Effector memory CD8-positive, alpha-beta T cell (primary cell): ENCODE results near the gene BCAP31.
"Not testable (repeated sequence)": the region's sequence is repeated elsewhere in the genome, so short reads cannot be mapped to it uniquely, and the experiment has no call there.

Source experiments
- ATAC-seq: fragments of 150-1000 bp; cut with Tn5 transposase; replicated peaks from 2 replicates; pipeline ENCODE4 v1.10.0; 2021; ENCODE audit warnings: mild to moderate bottlenecking, moderate library complexity
- DNase-seq, 3 experiments: peaks; one replicate each; pipeline ENCODE4 v3.0.0; 2021
- H3K27ac Mint-ChIP-seq, 2 donors: one replicate each; pipeline ENCODE4 v1.8.0; 2022; ENCODE audit warnings: mild to moderate bottlenecking in 2 of 2, mixed read lengths in 2 of 2, moderate library complexity in 2 of 2
- H3K27me3 Mint-ChIP-seq, 2 donors: one replicate each; pipeline ENCODE4 v1.8.0; 2022; ENCODE audit warnings: mixed read lengths in 2 of 2
- H3K36me3 Mint-ChIP-seq: one replicate; pipeline ENCODE4 v1.8.0; 2022; ENCODE audit warnings: mild to moderate bottlenecking, moderate library complexity, mixed read lengths; ENCODE audit not compliant: insufficient read depth
- H3K4me1 Mint-ChIP-seq, 2 donors: one replicate each; pipeline ENCODE4 v1.8.0; 2022; ENCODE audit warnings: low read depth in 2 of 2, mixed read lengths in 2 of 2
- H3K4me3 Mint-ChIP-seq, 2 donors: one replicate each; pipeline ENCODE4 v1.8.0; 2022; ENCODE audit warnings: mild to moderate bottlenecking in 2 of 2, mixed read lengths in 2 of 2, moderate library complexity in 2 of 2
- H3K9me3 Mint-ChIP-seq, 2 donors: one replicate each; pipeline ENCODE4 v1.8.0; 2022; ENCODE audit warnings: mixed read lengths in 2 of 2

The BCAP31 gene

GRCh38 chrX:153725039-153725831 is 1.0 kb upstream of the BCAP31 start:
- peak in 1 of 3 experiments; percentile 18 for DNase-seq
- no peaks in the 10 kb centered on the region for H3K9me3 Mint-ChIP-seq
- H3K27ac Mint-ChIP-seq = peak overlapping the region in 1 of 2 donors; percentile 72
- peaks cover 21% of the 10 kb centered on the region for H3K36me3 Mint-ChIP-seq
- peaks cover 10 to 20% of the 10 kb centered on the region in 2 donors for H3K4me1 Mint-ChIP-seq
- no peaks in the 10 kb centered on the region for H3K27me3 Mint-ChIP-seq
- ATAC-seq = no peak
- peak overlapping the region; percentile 83 to 87 for H3K4me3 Mint-ChIP-seq

- peak overlapping the region; percentile 83 to 87 for H3K4me3 Mint-ChIP-seq
- H3K9me3 Mint-ChIP-seq = no peaks in the 10 kb centered on the region
- peak overlapping the region; percentile 72 to 85 for H3K27ac Mint-ChIP-seq
- ATAC-seq = peak; percentile 21
- no peaks in the 10 kb centered on the region for H3K27me3 Mint-ChIP-seq
- H3K36me3 Mint-ChIP-seq = peaks cover 33% of the 10 kb centered on the region
- peak in 2 of 3 experiments; percentile 34 to 39 for DNase-seq
- peaks cover 14 to 22% of the 10 kb centered on the region in 2 donors for H3K4me1 Mint-ChIP-seq
Observed at GRCh38 chrX:153723351-153724251, 586 bp downstream of the BCAP31 start.

GRCh38 chrX:153722704-153723350 is 1.4 kb downstream of the BCAP31 start:
- ATAC-seq (no peak), DNase-seq (no peak)
- Mint-ChIP-seq H3K9me3 (no peaks in the 10 kb centered on the region), H3K27ac (peak overlapping the region; percentile 67 to 85), H3K27me3 (no peaks in the 10 kb centered on the region), H3K4me1 (peaks cover 14 to 22% of the 10 kb centered on the region in 2 donors), H3K4me3 (peak overlapping the region; percentile 83 to 87), H3K36me3 (peaks cover 40% of the 10 kb centered on the region)

GRCh38 chrX:153719701-153720100 is 4.5 kb downstream of the BCAP31 start:
- H3K27ac Mint-ChIP-seq = no peak overlapping the region
- ATAC-seq (no peak), DNase-seq (no peak)
- no peaks in the 10 kb centered on the region for H3K9me3 Mint-ChIP-seq
- peaks cover 59% of the 10 kb centered on the region for H3K36me3 Mint-ChIP-seq
- no peak overlapping the region for H3K4me3 Mint-ChIP-seq
- no peaks in the 10 kb centered on the region for H3K27me3 Mint-ChIP-seq
- peaks cover 9 to 14% of the 10 kb centered on the region in 2 donors for H3K4me1 Mint-ChIP-seq

GRCh38 chrX:153719238-153719637 is 4.9 kb downstream of the BCAP31 start:
- ATAC-seq (no peak), DNase-seq (no peak)
- H3K27ac Mint-ChIP-seq = no peak overlapping the region
- H3K9me3 Mint-ChIP-seq = no peaks in the 10 kb centered on the region
- no peak overlapping the region for H3K4me3 Mint-ChIP-seq
- peaks cover 60% of the 10 kb centered on the region for H3K36me3 Mint-ChIP-seq
- peaks cover 9 to 14% of the 10 kb centered on the region in 2 donors for H3K4me1 Mint-ChIP-seq
- no peaks in the 10 kb centered on the region for H3K27me3 Mint-ChIP-seq

GRCh38 chrX:153717445-153717844 is 6.7 kb downstream of the BCAP31 start:
- Mint-ChIP-seq H3K4me1 (peaks cover 7 to 10% of the 10 kb centered on the region in 2 donors), H3K27me3 (no peaks in the 10 kb centered on the region), H3K27ac (no peak overlapping the region), H3K36me3 (peaks cover 65% of the 10 kb centered on the region), H3K9me3 (no peaks in the 10 kb centered on the region), H3K4me3 (no peak overlapping the region)
- no peak for ATAC-seq
- no peak for DNase-seq

- Mint-ChIP-seq H3K27ac (no peak overlapping the region), H3K27me3 (no peaks in the 10 kb centered on the region), H3K4me3 (no peak overlapping the region), H3K9me3 (no peaks in the 10 kb centered on the region), H3K4me1 (peaks cover 3 to 7% of the 10 kb centered on the region in 2 donors), H3K36me3 (peaks cover 56% of the 10 kb centered on the region)
- DNase-seq (no peak), ATAC-seq (no peak)
Observed at GRCh38 chrX:153714256-153714655, 9.9 kb downstream of the BCAP31 start.

GRCh38 chrX:153709726-153710674 is 14.2 kb downstream of the BCAP31 start:
- ATAC-seq (no peak), DNase-seq (no peak)
- Mint-ChIP-seq H3K9me3 (no peaks in the 10 kb centered on the region), H3K27ac (no peak overlapping the region), H3K36me3 (peaks cover 37% of the 10 kb centered on the region), H3K4me1 (peaks cover 7 to 10% of the 10 kb centered on the region in 2 donors), H3K4me3 (no peak overlapping the region), H3K27me3 (no peaks in the 10 kb centered on the region)

GRCh38 chrX:153708415-153708814 is 15.8 kb downstream of the BCAP31 start:
- Mint-ChIP-seq H3K27ac (no peak overlapping the region), H3K9me3 (no peaks in the 10 kb centered on the region), H3K4me3 (no peak overlapping the region), H3K36me3 (peaks cover 28% of the 10 kb centered on the region), H3K27me3 (no peaks in the 10 kb centered on the region), H3K4me1 (peaks cover 7 to 10% of the 10 kb centered on the region in 2 donors)
- no peak for DNase-seq
- peak; percentile 33 for ATAC-seq

- Mint-ChIP-seq H3K36me3 (peaks cover 24% of the 10 kb centered on the region), H3K4me3 (no peak overlapping the region), H3K4me1 (peaks cover 7 to 10% of the 10 kb centered on the region in 2 donors), H3K9me3 (no peaks in the 10 kb centered on the region), H3K27ac (peak overlapping the region; percentile 68 to 78), H3K27me3 (no peaks in the 10 kb centered on the region)
- ATAC-seq = no peak
- no peak for DNase-seq
Observed at GRCh38 chrX:153707406-153707805, 16.8 kb downstream of the BCAP31 start.

GRCh38 chrX:153706799-153707198 is 17.4 kb downstream of the BCAP31 start:
- DNase-seq (no peak), ATAC-seq (no peak)
- H3K27ac Mint-ChIP-seq = peak overlapping the region; percentile 57 to 86
- peaks cover 25% of the 10 kb centered on the region for H3K36me3 Mint-ChIP-seq
- H3K4me1 Mint-ChIP-seq = peaks cover 7 to 10% of the 10 kb centered on the region in 2 donors
- H3K9me3 Mint-ChIP-seq = no peaks in the 10 kb centered on the region
- no peak overlapping the region for H3K4me3 Mint-ChIP-seq
- no peaks in the 10 kb centered on the region for H3K27me3 Mint-ChIP-seq

GRCh38 chrX:153705403-153706060 is 18.7 kb downstream of the BCAP31 start:
- not testable (repeated sequence) for DNase-seq, ATAC-seq, H3K27me3 Mint-ChIP-seq, H3K4me3 Mint-ChIP-seq, H3K9me3 Mint-ChIP-seq
- Mint-ChIP-seq H3K36me3 (peaks cover 18% of the 10 kb centered on the region), H3K4me1 (peaks cover 7 to 10% of the 10 kb centered on the region in 2 donors), H3K27ac (peak overlapping the region in 1 of 2 donors; percentile 10)
